HCT116 (cell line): ENCODE data around the gene GNB5.

Experiments used
- EGR1 ChIP-seq: IDR thresholded peaks from 2 replicates; pipeline ENCODE4 v1.6.1; 2012; ENCODE audit warnings: low read depth
- ELF1 ChIP-seq: IDR thresholded peaks from 2 replicates; pipeline ENCODE4 v1.6.1; 2012; ENCODE audit warnings: low read depth, borderline replicate concordance
- EZH2 ChIP-seq: fragments of 200-600 bp; sonication (generic); IDR thresholded peaks from 2 replicates; pipeline ENCODE4 v1.6.1; 2017; ENCODE audit warnings: antibody characterized with exemption, mixed run types
- EZH2phosphoT487 ChIP-seq: fragments of 200-600 bp; IDR thresholded peaks from 2 replicates; pipeline ENCODE4 v1.6.1; 2018; ENCODE audit warnings: antibody characterized with exemption, borderline replicate concordance
- FOSL1 ChIP-seq: IDR thresholded peaks from 2 replicates; pipeline ENCODE4 v1.6.1; 2012; ENCODE audit warnings: low read depth
- POLR2A ChIP-seq: IDR thresholded peaks from 2 replicates; pipeline ENCODE4 v1.7.0; 2011; ENCODE audit warnings: borderline replicate concordance; ENCODE audit not compliant: insufficient read depth, insufficient read length; ENCODE audit errors: extremely low read depth
- POLR2AphosphoS5 ChIP-seq: IDR thresholded peaks from 2 replicates; pipeline ENCODE4 v1.6.1; 2011; ENCODE audit warnings: mild to moderate bottlenecking, low read depth, low read length, moderate library complexity
- RAD21 ChIP-seq: IDR thresholded peaks from 2 replicates; pipeline ENCODE4 v1.6.1; 2012; ENCODE audit warnings: low read depth, mild to moderate bottlenecking
- SRF ChIP-seq: IDR thresholded peaks from 2 replicates; pipeline ENCODE4 v1.6.1; 2012; ENCODE audit warnings: low read depth
- YY1 ChIP-seq: IDR thresholded peaks from 2 replicates; pipeline ENCODE4 v1.6.1; 2011; ENCODE audit warnings: low read length, low read depth, moderate library complexity, mild to moderate bottlenecking; ENCODE audit not compliant: insufficient replicate concordance; ENCODE audit errors: extremely low read depth
- TF ChIP-seq, protein P1 (sequence below), 3 experiments: fragments of 200-600 bp in 1 of 3; sonication (generic) in 1 of 3; IDR thresholded peaks in 2 of 3; conservative IDR thresholded peaks in 1 of 3; 2 replicates each; pipeline ENCODE4 v1.5.1; 2012 to 2017; ENCODE audit warnings: low read depth in 2 of 3, low read length in 2 of 3, antibody characterized with exemption in 1 of 3, borderline replicate concordance in 1 of 3, control low read depth in 1 of 3, mild to moderate bottlenecking in 1 of 3, mixed read lengths in 1 of 3, mixed run types in 1 of 3, moderate library complexity in 1 of 3; ENCODE audit not compliant: insufficient read depth in 1 of 3
- TF ChIP-seq, protein P2 (sequence below): IDR thresholded peaks from 2 replicates; pipeline ENCODE4 v1.6.1; 2012
- TF ChIP-seq, protein P3 (sequence below): IDR thresholded peaks from 2 replicates; pipeline ENCODE4 v1.6.1; 2012; ENCODE audit warnings: low read depth

DNA sequence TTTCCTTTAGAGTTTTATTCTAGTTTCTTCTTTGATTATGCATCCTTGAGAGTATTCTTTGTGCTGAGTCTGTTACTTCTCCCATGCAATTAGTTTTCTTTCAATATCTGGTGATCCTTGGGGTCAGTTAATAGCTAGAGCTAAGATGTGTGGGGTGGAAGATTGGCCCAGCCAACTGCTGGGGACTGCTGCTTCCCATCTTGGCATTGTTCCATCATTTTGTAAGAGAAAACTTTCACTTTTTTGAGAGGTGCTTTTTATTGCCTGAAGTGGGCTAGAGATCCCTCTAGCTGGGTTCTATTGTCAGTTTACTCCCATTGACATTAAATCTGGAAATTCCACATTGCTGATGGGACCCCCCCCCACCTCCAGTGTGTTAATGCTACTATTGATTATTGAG lies 94.0 kb downstream of the GNB5 start:
- no peak for TF ChIP-seq POLR2A
- TF ChIP-seq, protein P1, sequence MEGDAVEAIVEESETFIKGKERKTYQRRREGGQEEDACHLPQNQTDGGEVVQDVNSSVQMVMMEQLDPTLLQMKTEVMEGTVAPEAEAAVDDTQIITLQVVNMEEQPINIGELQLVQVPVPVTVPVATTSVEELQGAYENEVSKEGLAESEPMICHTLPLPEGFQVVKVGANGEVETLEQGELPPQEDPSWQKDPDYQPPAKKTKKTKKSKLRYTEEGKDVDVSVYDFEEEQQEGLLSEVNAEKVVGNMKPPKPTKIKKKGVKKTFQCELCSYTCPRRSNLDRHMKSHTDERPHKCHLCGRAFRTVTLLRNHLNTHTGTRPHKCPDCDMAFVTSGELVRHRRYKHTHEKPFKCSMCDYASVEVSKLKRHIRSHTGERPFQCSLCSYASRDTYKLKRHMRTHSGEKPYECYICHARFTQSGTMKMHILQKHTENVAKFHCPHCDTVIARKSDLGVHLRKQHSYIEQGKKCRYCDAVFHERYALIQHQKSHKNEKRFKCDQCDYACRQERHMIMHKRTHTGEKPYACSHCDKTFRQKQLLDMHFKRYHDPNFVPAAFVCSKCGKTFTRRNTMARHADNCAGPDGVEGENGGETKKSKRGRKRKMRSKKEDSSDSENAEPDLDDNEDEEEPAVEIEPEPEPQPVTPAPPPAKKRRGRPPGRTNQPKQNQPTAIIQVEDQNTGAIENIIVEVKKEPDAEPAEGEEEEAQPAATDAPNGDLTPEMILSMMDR (IDR thresholded peaks at IDR 0.05 in 2 of 3, conservative IDR thresholded peaks at IDR 0.05 in 1 of 3; ENCODE audit: borderline replicate concordance in 1 of 3, insufficient read depth in 1 of 3, low read depth in 2 of 3, low read length in 2 of 3), result no peak
- no peak for TF ChIP-seq FOSL1
- TF ChIP-seq POLR2AphosphoS5, result no peak
- TF ChIP-seq YY1, result no peak
- no peak for TF ChIP-seq SRF
- TF ChIP-seq, protein P2, sequence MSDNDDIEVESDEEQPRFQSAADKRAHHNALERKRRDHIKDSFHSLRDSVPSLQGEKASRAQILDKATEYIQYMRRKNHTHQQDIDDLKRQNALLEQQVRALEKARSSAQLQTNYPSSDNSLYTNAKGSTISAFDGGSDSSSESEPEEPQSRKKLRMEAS, result no peak
- no peak for TF ChIP-seq EZH2
- TF ChIP-seq RAD21, result no peak
- no peak for TF ChIP-seq ELF1
- no peak for TF ChIP-seq EZH2phosphoT487
- TF ChIP-seq EGR1, result no peak
- TF ChIP-seq, protein P3, sequence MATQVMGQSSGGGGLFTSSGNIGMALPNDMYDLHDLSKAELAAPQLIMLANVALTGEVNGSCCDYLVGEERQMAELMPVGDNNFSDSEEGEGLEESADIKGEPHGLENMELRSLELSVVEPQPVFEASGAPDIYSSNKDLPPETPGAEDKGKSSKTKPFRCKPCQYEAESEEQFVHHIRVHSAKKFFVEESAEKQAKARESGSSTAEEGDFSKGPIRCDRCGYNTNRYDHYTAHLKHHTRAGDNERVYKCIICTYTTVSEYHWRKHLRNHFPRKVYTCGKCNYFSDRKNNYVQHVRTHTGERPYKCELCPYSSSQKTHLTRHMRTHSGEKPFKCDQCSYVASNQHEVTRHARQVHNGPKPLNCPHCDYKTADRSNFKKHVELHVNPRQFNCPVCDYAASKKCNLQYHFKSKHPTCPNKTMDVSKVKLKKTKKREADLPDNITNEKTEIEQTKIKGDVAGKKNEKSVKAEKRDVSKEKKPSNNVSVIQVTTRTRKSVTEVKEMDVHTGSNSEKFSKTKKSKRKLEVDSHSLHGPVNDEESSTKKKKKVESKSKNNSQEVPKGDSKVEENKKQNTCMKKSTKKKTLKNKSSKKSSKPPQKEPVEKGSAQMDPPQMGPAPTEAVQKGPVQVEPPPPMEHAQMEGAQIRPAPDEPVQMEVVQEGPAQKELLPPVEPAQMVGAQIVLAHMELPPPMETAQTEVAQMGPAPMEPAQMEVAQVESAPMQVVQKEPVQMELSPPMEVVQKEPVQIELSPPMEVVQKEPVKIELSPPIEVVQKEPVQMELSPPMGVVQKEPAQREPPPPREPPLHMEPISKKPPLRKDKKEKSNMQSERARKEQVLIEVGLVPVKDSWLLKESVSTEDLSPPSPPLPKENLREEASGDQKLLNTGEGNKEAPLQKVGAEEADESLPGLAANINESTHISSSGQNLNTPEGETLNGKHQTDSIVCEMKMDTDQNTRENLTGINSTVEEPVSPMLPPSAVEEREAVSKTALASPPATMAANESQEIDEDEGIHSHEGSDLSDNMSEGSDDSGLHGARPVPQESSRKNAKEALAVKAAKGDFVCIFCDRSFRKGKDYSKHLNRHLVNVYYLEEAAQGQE, result no peak
